ENCODE results near the gene APLF. TPM values are rescaled to one million over a fixed set of nuclear protein-coding genes. Genes with fewer than 3 reads are reported as not detected.
"Not testable (repeated sequence)": the region's sequence is repeated elsewhere in the genome, so short reads cannot be mapped to it uniquely, and the experiment has no call there.

Gene APLF
- polyA plus RNA-seq, 12 donors: 1.3 to 3.5 (median 2.0) TPM; not detected in 2

DNA sequence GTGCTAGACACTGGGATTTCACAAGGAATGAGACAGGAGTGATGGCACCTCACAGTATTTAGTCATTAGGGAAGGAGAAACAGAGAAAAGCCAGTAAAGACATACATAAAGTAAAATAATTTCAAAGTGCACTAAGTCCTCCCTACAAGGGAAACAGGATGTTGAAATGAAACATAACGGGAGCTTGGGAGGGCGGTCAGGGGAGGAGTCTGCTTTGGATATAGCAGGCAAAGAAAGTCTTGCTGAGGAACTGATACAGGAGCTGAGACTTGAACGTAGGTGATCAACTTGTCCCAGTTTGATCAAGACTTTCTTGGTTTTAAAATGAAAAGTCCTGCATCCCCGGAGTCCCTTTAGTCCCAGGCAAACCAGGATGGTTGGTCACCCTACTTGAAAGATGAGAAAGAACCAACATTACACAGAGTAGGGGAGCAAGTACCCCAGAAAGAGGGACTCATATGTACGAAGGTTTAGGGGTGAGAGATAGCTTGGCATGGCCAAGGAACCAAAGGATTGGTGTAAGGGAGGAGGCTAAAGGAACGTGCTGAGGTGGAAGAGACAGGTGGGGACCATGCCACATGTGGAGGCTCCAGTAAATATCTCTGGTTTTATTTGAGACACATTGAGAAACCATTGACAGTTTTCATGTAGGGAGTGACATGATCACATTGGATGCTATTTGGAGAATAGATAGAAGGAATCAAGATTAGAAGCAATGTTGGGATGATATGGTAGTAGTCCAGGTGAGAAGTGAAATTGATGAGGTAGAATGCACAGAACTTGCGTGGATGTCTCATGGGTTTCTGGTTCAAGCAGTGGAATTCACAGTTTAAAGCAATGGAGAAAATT lies 28.7 kb upstream of the APLF start:
- DNase-seq: no peak

DNA sequence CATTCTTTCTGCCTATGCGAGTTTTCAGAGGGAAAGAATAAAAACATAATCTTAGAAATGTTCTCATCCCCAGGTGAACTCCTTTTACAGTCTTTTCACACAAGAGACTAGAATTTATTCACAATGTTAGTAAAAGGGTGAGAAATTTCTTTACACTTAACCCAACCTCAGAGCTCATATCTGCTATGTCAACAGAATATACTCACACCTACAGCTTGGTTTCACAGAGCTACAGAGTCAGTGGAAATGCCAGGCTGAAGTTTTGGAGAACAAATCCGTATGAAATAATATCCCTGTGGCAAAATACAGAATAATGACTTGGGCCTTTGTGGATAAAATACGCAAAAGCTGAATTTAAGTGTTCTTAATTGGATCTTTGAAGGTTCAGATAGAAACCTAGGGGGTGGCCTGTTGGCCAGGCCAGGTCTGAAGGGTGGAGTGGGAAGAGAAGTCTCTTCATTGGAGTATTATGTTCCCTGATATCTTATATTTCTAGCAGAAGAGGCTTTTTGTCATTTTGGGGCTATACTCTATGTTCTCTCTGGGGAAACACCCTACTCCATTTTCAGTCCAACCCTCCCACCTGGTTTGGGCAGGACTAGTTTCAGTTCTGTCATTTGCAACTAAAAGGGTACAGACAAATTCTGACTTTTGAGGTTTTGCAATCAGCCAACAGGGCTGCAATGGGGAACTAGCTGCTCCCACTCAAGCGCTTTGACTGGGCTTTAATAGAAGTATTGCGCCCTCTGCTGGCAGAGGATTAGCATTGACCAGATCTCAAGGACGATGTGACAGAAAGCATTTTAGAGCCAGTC lies 26.0 kb upstream of the APLF start:
- peak; percentile 89 for DNase-seq

DNA sequence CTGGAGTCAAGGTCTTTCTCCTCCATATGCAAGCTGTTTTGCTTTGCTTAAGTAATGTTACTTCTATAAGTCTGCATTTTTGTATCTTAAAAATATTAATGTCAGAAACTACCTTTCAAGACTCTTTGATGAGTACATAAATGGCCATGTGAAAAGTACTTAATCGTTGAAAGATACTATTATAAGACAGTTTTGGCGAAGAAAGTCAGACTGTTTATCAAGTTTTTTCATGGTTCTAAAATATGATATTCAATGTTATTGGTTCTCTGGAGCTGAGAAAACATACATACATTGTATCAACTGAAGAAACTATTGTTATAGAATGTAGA lies 25.4 kb upstream of the APLF start:
- DNase-seq: no peak

DNA sequence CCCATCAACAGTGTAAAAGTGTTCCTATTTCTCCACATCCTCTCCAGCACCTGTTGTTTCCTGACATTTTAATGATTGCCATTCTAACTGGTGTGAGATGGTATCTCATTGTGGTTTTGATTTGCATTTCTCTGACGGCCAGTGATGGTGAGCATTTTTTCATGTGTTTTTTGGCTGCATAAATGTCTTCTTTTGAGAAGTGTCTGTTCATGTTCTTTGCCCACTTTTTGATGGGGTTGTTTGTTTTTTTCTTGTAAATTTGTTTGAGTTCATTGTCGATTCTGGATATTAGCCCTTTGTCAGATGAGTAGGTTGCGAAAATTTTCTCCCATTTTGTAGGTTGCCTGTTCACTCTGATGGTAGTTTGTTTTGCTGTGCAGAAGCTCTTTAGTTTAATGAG lies 21.0 kb upstream of the APLF start:
- not testable (repeated sequence) for DNase-seq

DNA sequence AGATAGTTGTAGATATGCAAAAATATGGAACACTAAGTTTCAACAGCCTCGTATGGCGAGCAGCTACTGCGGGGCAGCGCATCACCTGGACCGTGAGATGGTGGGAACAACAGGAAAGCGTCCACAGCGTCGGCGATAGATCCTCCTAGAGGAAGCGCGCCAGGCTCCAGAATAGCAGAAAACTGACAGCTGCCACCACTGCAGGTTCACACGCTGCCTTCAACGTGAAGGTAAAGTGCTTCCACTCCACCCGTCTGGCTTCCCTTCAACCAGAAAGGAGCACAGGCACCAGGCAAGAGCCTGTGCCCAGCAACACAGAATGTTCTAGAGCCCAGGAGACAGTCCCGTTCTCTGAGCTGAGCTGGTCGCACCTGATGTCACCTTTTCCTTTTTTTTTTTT lies 20.3 kb upstream of the APLF start:
- DNase-seq: no peak

DNA sequence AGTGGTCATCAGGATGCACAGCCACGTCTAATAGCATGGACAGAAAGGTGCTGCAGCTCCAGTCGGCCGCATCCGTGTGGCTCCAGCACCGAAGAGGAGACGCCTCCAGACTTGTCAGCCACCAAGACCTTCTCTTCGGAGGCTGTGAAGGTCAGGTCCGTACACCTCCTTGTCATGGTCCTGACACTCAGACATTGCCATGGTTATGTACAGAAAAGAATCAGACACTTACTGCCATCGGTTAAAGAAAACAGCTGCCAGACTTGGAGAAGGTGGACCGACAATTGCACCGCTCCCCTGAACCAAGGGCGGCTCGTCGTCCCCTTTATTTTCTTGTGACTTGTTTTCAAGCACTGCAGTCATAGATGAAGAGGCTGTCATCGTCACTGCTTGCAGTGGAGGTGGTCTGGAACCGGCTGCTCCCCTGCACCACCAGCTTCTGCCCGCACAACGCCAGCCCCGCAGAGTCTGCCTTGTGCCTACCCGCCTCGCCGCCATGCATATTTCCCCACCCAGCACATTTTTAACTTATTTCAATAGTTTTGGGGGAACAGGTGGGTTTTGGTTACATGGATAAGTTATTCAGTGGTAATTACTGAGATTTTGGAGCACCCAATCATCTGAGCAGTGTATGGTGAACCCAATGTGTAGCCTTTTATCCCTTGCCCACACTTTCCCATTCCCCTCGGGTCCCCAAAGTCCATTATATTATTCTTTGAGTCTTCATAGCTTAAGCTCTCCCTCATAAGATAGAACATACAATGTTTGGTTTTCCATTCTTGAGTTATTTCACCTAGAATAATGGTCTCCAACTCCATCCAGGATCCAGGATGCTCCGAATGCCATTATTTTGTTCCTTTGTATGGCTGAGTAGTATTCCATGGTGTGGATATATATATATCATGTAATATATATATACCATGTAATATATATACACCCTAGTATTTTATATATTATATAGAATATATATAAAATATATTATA lies 18.4 kb upstream of the APLF start:
- DNase-seq: no peak

DNA sequence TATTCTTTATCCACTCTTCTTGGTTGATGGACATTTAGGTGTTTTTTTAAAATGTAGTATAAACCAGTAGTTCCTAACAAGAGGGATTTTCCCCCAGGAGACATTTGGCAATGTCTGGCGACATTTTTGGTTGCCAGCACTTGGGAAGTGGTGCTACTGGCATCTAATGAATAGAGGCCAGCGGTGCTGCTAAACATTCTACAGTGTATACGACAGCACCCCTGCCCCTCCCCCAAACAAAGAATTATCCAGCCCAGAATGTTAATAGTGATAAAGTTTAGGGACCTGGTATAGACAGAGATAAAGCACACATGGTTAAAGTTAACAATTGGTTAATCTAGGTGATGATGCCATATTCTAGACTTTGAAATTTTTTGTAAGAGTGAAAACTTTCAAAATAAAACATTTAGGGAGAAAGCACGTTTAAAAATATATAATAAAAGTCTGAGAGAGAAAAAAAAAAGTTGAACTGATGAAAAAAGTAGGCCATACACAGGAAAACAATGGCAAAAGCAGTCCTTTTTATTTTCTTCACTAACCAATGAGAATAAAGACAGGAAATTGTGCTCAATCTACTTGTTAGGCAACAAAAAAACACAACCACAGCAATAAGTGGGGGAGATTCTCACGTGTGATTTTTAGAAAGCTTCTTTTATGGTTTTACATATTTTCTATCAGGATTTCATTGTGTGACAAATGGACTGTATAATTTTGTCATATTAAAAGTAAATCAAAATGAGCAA lies 15.1 kb upstream of the APLF start:
- no peak for DNase-seq

DNA sequence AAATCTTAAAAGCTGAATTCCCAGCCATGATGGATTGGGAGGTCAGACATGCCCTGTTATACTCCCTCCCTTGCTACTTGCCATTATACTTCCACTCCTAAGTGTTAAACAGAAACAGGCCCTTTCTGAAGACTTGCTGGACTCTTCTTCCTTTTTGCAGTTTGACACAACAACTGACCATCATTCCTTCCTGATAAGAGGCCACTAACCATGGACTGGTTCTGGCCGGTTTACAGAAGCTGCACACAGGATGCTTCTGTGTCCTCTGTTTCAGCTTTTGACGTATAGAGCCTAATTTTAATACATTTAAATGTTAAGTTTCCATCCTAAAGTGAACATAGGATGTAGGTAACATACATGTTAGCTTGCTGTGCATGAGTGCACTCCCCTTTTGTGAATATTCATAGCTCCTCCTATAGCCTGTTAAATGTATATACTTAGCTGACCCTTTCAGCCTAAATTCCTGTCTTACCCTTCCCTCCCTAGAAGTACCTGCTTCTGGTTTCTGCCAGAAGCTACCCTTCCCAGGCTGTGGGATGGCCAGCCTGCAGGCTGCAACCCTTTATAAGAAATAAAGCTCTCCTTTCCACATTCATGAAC lies 13.5 kb upstream of the APLF start:
- DNase-seq: no peak

DNA sequence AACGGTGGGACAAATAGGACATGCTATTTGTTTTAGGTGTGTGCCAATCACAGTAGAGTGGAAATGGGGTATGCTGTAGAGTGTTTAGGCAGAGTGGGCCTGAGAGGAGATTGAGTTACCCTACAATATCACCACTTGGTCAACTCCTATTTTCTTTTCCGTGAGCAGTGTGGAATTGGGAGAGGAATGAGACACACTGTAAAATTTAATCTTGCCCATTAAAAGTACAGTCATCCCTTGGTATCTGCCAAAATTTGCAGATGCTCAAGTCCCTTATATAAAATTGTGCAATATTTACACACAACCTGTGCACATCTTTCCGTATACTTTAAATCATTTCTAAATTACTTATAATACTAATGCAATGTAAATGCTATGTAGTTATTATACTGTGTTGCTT lies 12.7 kb upstream of the APLF start:
- no peak for DNase-seq

DNA sequence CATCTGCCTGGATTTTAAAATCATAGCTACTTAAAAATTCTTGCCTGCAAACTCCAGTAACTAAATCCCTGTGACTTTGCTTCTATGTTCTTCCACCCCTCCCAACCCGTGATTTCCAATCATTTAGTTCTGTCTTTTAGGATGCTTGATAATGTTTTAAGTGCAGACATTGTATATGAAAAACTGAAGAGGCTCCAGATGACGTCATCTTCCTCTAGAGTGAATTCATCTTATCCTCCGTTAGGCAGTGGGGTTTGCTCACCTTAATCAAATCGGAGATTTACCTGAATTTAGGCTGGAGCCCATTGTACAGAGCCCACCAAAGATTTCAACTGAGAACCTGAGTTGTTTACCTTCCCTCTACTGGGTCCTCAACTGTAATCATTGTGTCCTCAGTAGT lies 11.2 kb upstream of the APLF start:
- DNase-seq: no peak

DNA sequence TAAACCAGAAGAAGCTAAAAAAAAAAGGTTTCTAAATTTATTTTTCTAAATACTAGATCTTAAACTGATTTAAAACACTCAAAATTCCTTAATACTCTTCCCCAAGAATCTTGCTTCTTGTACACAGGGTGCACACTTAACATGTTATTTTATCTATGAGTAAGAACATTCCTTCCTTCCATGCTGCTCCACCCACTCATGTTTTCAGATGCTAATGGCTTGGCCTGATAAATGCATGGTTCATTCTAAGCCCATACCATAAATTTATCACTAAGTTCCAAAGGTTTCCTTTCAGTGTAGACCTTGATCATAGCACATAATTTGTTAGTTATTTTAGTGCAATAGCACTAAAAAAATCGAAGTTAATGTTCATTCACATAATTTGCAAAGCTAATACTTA lies 8.4 kb upstream of the APLF start:
- DNase-seq: no peak

DNA sequence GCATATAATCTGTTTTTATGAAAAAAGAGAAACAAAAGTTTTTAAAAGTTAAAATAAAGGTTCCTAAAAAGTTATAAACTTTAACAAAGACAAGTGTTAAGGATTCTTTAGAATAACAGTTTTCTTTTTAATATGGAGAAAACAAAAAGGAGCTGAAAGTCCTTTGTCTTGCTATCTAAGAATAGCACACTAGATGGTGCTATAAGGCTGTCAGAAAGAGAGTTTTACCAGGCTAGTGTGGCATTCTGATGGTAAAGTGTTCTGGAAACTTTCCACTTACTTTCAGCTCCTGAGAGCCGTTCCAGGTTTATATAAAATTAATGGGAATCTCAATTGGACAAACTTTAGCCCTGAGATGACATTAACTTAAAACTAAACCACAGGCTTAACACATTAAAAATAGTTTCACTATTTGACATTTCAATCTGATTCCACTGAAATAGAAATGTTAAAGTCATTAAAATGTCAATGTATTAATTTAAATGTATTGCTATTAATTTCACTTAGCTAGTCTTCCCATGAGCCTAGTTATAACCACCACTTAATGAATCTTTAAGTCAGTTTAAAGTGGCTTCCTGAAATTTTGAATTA lies 4.0 kb upstream of the APLF start:
- peak; percentile 30 for DNase-seq

DNA sequence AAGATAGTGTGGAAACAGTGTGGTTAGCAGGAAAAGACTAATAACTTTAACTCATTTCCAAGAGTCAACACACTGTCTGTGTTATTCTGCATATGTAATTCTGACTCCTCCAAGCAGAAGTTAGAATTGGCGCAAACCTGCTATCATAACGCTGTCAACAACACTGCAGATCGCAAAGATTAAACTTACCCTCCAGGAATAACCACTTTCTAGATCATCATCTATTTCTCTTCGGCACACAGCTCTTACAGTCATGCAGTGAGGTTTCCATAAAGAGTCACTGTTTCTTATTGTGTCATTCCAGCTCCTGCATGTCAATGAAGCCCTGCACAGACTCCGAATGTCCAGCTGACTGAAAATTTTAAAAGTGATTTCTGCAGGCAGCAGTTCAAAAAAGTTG lies 2.7 kb upstream of the APLF start:
- no peak for DNase-seq

DNA sequence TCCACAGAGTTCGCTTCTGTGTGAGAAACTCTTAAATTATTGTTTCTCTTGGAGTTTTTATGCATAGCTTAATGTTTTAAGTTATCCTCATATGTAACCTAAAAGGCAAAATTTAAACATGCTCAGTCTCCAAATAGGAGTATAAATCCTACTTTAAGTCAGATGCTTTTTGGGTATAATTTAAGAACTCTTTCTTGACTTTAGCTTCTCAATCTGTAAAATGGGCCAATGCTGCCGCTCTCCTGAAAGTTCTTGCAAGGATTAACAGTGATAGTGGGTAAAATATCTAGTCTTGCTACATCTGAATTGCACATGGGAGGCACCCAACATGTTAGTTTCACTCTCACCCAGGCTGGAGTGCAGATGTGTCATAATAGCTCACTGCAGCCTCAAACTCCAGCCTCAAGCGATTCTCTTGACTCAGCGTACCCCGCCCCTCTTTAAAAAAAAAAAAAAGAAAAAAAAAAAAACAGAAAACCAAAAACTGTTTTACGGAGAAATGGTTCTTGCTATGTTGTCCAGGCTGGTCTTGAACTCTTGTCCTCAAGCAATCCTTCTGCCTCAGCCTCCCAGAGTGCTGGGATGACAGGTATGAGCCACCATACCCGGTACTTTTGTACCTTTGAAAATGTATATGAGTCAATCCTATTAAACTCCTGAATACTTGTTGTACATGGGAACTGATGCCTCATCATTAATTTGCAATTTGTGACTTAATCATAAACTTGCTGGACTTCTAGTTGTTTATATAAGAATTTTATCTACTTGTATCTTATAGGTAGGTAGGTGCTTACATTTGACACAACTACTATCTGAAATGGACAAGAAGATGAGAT lies 2.1 kb upstream of the APLF start:
- no peak for DNase-seq

DNA sequence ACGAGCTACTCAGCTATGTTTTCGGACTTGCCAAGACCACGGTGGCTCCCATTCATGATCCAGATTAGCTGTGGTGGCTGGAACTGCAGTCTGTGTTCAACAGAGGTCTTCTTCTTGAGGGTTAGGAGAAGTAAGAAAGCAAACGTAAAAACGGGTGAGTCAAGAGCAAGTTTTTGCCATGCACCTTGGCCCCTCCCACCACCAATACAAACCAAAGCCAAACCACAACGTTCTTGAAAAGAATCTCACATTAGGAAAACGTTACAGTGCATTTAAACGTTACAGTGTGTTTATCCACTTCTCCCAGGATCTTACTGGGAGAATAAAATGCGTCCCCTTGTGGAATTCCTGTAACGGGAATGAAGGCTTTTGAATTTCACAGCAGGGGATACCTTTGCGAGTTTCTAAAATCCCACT lies 1.0 kb upstream of the APLF start:
- peak; percentile 15 for DNase-seq

DNA sequence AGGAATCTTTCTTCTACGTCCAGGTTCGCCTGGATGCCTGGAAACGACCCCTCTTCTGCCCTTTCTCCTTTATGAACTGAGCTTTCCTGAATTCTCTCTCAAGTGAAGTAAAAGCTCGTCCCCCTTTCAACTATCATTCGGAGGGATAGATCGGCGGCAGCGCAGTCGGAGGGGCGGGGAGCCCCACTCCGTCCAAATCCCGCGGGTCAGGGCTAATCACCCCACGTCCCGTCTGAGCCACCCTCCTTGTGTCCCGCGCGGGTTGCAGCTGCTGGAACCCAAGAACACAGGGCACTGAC lies 658 bp upstream of the APLF start:
- DNase-seq: no peak

DNA sequence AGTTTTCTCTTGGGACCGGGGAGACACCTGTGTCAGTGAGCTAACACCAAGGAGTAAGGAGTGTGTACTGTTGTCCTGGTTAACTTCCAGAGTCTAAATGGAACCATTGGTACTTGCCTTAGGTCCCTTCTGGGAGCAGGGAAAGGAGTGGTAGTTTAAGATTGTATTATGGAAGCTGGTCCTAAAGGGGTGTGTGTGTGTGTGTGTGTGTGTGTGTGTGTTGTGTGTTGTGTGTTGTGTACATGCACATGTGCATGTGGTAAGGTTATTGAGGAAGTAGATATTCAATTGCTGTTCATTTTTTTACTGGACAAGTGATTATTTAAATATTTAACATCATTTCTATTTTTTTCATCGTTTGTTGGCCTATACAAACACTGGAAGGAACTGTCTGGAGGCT lies 1.4 kb downstream of the APLF start:
- DNase-seq: no peak

DNA sequence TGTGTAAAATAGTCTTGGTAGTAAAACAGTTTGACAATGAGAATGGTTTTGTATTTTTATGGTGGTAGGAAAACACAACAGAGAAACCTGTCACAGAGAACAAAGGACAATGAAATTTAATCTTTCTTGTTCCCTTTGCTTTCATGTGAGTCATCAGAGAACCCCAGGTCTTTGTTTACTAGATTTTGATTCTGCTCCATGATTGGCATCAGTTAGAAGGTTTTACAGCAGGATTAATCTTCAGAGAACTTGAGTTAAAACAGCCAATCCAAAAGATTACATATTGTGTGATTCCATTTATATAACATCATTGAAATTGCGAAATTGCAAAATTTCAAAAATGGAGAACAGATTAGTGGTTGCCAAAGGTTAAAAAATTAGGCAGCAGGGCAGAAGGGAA lies 2.5 kb downstream of the APLF start:
- DNase-seq: no peak

DNA sequence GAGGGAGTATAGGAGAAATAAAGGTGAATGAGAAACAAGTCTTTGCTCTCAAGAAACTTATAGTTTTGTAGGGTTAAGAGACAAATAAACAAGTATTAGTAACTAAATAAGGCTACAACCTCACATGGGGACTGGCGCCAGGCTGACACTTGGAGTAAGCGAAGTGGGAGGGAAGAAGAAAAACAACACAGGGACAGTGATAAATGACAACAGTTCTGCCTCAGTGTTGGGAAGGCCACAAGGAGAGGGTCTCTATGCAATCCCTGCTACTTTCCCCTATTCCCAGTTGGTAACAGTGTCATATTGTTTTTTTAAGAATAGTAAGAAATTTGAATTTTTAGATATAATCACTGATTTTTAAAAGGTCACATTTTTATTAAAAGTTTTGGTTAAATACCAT lies 4.0 kb downstream of the APLF start:
- no peak for DNase-seq
